GM23338 (cell line): ENCODE measurements around the gene CYP1B1. TPM values are rescaled to one million over a fixed set of nuclear protein-coding genes. Genes with fewer than 3 reads are reported as not detected.
A peak's percentile ranks its signal among the peaks of the same experiment; 100 is the strongest.
"Not testable (repeated sequence)": the region's sequence is repeated elsewhere in the genome, so short reads cannot be mapped to it uniquely, and the experiment has no call there.

Experiments
- ATAC-seq: fragments of 200-7000 bp; cut with Tn5 transposase; 3 replicates; pipeline ENCODE4 v1.9.1; 2020
- DNase-seq: peaks from one replicate; pipeline ENCODE4 v3.0.0-alpha.2; 2015; ENCODE audit warnings: low spot score
- H2AFZ ChIP-seq: fragments of 200-600 bp; sonication (generic); 2 replicates; pipeline ENCODE4 v1.8.0; 2016; ENCODE audit warnings: antibody characterized with exemption, mild to moderate bottlenecking, moderate library complexity
- H3F3A ChIP-seq: fragments of 200-600 bp; sonication (generic); replicated peaks from 2 replicates; pipeline ENCODE4 v1.8.0; 2017; ENCODE audit warnings: antibody characterized with exemption, mixed run types, low read depth
- H3K27ac ChIP-seq: fragments of 200-600 bp; sonication (generic); 2 replicates; pipeline ENCODE4 v1.6.1; 2016; ENCODE audit warnings: low read depth
- H3K27me3 ChIP-seq: fragments of 200-600 bp; sonication (generic); 2 replicates; pipeline ENCODE4 v1.8.0; 2016; ENCODE audit warnings: mild to moderate bottlenecking, mixed run types, moderate library complexity; ENCODE audit not compliant: insufficient read depth
- H3K36me3 ChIP-seq: fragments of 200-600 bp; sonication (generic); 2 replicates; pipeline ENCODE4 v1.8.0; 2016; ENCODE audit warnings: mild to moderate bottlenecking; ENCODE audit not compliant: insufficient read depth
- H3K4me1 ChIP-seq: fragments of 200-600 bp; sonication (generic); 2 replicates; pipeline ENCODE4 v1.8.0; 2016; ENCODE audit warnings: mild to moderate bottlenecking, moderate library complexity; ENCODE audit not compliant: insufficient read depth
- H3K4me2 ChIP-seq: fragments of 200-600 bp; sonication (generic); 2 replicates; pipeline ENCODE4 v1.7.1; 2017; ENCODE audit warnings: mixed run types
- H3K4me3 ChIP-seq: fragments of 200-600 bp; sonication (generic); 2 replicates; pipeline ENCODE4 v1.6.1; 2016; ENCODE audit warnings: mixed run types
- H3K79me2 ChIP-seq: fragments of 200-600 bp; sonication (generic); replicated peaks from 2 replicates; pipeline ENCODE4 v1.8.0; 2017; ENCODE audit warnings: mild to moderate bottlenecking; ENCODE audit not compliant: insufficient read depth
- H3K9me2 ChIP-seq: fragments of 200-600 bp; sonication (generic); 2 replicates; pipeline ENCODE4 v1.8.0; 2017; ENCODE audit not compliant: insufficient read depth
- H4K20me1 ChIP-seq: fragments of 200-600 bp; sonication (generic); replicated peaks from 2 replicates; pipeline ENCODE4 v1.8.0; 2017; ENCODE audit warnings: mild to moderate bottlenecking; ENCODE audit not compliant: insufficient read depth
- H3K27ac Mint-ChIP-seq: 2 replicates; pipeline ENCODE4 v1.8.0; 2020; ENCODE audit warnings: inconsistent platforms, mild to moderate bottlenecking, moderate library complexity, mixed read lengths
- H3K27me3 Mint-ChIP-seq: 3 replicates; pipeline ENCODE4 v1.8.0; 2022; ENCODE audit warnings: low read depth, mild to moderate bottlenecking, moderate library complexity, mixed read lengths, inconsistent platforms; ENCODE audit not compliant: insufficient read depth, poor library complexity
- H3K36me3 Mint-ChIP-seq: 3 replicates; pipeline ENCODE4 v1.8.0; 2021; ENCODE audit warnings: low read depth, mild to moderate bottlenecking, inconsistent platforms, moderate library complexity, mixed read lengths
- H3K4me1 Mint-ChIP-seq: 3 replicates; pipeline ENCODE4 v1.8.0; 2020; ENCODE audit warnings: mild to moderate bottlenecking, inconsistent platforms, mixed read lengths
- H3K4me3 Mint-ChIP-seq: 3 replicates; pipeline ENCODE4 v1.8.0; 2021; ENCODE audit warnings: moderate library complexity, mild to moderate bottlenecking, inconsistent platforms, mixed read lengths
- H3K9me3 Mint-ChIP-seq: 3 replicates; pipeline ENCODE4 v1.8.0; 2020; ENCODE audit warnings: moderate library complexity, mild to moderate bottlenecking, inconsistent platforms, mixed read lengths
- CREB1 ChIP-seq: fragments of 250-450 bp; sonication (Bioruptor Pico); IDR thresholded peaks from 2 replicates; pipeline ENCODE4 v1.5.0; 2020; ENCODE audit warnings: low read depth, mild to moderate bottlenecking, moderate library complexity
- EZH2 ChIP-seq: fragments of 200-600 bp; sonication (generic); IDR thresholded peaks from one replicate; pipeline ENCODE4 v1.8.0; 2017; ENCODE audit warnings: antibody characterized with exemption, mild to moderate bottlenecking, low read depth; ENCODE audit not compliant: unreplicated experiment
- JUNB ChIP-seq: IDR thresholded peaks from one replicate; pipeline ENCODE4 v1.6.1; 2016; ENCODE audit warnings: antibody characterized with exemption; ENCODE audit not compliant: unreplicated experiment
- POLR2AphosphoS5 ChIP-seq: IDR thresholded peaks from 2 replicates; pipeline ENCODE4 v1.6.1; 2016; ENCODE audit warnings: antibody characterized with exemption, low read depth
- polyA plus RNA-seq: library from polyadenylated mRNA; unstranded; fragments of >200 nt; fragmentation: Nextera tagmentation; extraction: Ambion mirVana; gene quantifications from 2 replicates; pipeline ENCODE4 v1.2.1, GENCODE V29; 2016
- total RNA-seq: library from RNA; depleted of rRNA; stranded (reverse); fragments of >200 nt; shearing (Covaris generic); gene quantifications from 2 replicates; pipeline ENCODE4 v1.2.3, GENCODE V29; 2014
- TF ChIP-seq, protein P1 (sequence below): IDR thresholded peaks from 2 replicates; pipeline ENCODE4 v1.6.1; 2016; ENCODE audit warnings: antibody characterized with exemption
- TF ChIP-seq, protein P2 (sequence below), 2 experiments: fragments of 200-600 bp in 1 of 2; sonication (generic) in 1 of 2; conservative IDR thresholded peaks; 2 replicates each; pipeline versions ENCODE4 v1.5.1 to v1.6.1; 2016 to 2017; ENCODE audit warnings: antibody characterized with exemption in 2 of 2, low read depth in 2 of 2, mild to moderate bottlenecking in 2 of 2, moderate library complexity in 1 of 2

Gene CYP1B1
- total and polyA plus RNA-seq, 2 experiments from 2014 or later = 3.3 to 6.2 TPM

DNA sequence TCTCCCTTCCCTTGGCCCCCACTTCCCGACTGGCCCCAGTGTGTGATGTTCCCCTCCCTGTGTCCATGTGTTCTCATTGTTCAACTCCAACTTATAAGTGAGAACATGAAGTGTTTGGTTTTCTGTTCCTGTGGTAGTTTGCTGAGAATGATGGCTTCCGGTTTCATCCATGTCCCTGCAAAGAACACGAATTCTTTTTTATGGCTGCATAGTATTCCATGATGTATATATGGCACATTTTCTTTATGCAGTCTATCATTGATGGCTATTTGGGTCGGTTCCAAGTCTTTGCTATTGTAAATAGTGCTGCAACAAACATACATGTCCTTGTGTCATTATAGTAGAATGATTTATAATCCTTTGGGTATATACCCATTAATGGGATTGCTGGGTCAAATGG lies 35.4 kb upstream of the CYP1B1 start:
- not testable (repeated sequence) for H3K9me2 ChIP-seq, H4K20me1 ChIP-seq, DNase-seq, H3K27ac ChIP-seq, H3K4me3 Mint-ChIP-seq, H2AFZ ChIP-seq, H3K36me3 ChIP-seq, H3K79me2 ChIP-seq, H3K4me3 ChIP-seq, H3K27me3 ChIP-seq, H3K4me2 ChIP-seq, H3F3A ChIP-seq, ATAC-seq, H3K27ac Mint-ChIP-seq
- peaks cover 25% of the 10 kb centered on the region for H3K4me1 Mint-ChIP-seq
- H3K36me3 Mint-ChIP-seq = peaks cover 14% of the 10 kb centered on the region; the same call in 2 of the 3 replicates
- H3K9me3 Mint-ChIP-seq = peaks cover 20% of the 10 kb centered on the region
- H3K4me1 ChIP-seq = peaks cover 24% of the 10 kb centered on the region
- H3K27me3 Mint-ChIP-seq = peaks cover 11% of the 10 kb centered on the region

DNA sequence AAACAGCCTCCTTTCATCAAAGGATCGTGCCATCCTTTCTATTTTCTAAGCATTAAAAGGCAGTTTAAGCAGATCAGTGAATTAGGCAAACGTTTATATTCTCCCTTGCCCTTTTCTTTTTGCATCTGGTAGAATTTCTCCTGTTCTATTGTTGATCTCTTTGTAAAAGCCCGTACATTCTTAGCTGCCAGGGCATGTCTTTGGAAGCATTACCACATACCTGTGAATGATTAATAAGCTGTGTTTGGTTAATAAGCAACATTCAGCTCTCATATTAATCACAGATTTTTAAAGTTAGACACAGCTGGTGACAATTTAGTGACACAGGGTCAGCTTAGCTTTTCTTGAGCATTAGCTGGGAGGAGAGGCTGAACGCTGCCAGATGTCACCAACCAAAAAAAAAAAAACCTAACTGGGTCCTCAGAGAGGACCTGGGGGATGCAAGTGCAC lies 33.8 kb upstream of the CYP1B1 start:
- no peaks in the 10 kb centered on the region for H3K79me2 ChIP-seq
- H3K36me3 ChIP-seq = no peaks in the 10 kb centered on the region
- peaks cover 14% of the 10 kb centered on the region for H3K36me3 Mint-ChIP-seq
- H2AFZ ChIP-seq = peak overlapping the region; percentile 15
- H3K27ac Mint-ChIP-seq = no peak overlapping the region
- no peaks in the 10 kb centered on the region for H3K27me3 ChIP-seq
- ATAC-seq = no peak
- H3K9me2 ChIP-seq = no peaks in the 10 kb centered on the region; the same call in 1 of the 2 replicates
- H3K27me3 Mint-ChIP-seq = peaks cover 12% of the 10 kb centered on the region
- H3K4me2 ChIP-seq = no peak overlapping the region
- no peak for DNase-seq
- peaks cover 21% of the 10 kb centered on the region for H3K9me3 Mint-ChIP-seq
- peaks cover 32% of the 10 kb centered on the region for H3K4me1 Mint-ChIP-seq
- H3K4me3 ChIP-seq = no peak overlapping the region
- TF ChIP-seq, protein P1, sequence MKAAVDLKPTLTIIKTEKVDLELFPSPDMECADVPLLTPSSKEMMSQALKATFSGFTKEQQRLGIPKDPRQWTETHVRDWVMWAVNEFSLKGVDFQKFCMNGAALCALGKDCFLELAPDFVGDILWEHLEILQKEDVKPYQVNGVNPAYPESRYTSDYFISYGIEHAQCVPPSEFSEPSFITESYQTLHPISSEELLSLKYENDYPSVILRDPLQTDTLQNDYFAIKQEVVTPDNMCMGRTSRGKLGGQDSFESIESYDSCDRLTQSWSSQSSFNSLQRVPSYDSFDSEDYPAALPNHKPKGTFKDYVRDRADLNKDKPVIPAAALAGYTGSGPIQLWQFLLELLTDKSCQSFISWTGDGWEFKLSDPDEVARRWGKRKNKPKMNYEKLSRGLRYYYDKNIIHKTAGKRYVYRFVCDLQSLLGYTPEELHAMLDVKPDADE = no peak
- TF ChIP-seq POLR2AphosphoS5 (no peak), EZH2 (no peak), CREB1 (CRISPR knock-in tag) (no peak), JUNB (no peak)
- TF ChIP-seq, protein P2, sequence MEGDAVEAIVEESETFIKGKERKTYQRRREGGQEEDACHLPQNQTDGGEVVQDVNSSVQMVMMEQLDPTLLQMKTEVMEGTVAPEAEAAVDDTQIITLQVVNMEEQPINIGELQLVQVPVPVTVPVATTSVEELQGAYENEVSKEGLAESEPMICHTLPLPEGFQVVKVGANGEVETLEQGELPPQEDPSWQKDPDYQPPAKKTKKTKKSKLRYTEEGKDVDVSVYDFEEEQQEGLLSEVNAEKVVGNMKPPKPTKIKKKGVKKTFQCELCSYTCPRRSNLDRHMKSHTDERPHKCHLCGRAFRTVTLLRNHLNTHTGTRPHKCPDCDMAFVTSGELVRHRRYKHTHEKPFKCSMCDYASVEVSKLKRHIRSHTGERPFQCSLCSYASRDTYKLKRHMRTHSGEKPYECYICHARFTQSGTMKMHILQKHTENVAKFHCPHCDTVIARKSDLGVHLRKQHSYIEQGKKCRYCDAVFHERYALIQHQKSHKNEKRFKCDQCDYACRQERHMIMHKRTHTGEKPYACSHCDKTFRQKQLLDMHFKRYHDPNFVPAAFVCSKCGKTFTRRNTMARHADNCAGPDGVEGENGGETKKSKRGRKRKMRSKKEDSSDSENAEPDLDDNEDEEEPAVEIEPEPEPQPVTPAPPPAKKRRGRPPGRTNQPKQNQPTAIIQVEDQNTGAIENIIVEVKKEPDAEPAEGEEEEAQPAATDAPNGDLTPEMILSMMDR (conservative IDR thresholded peaks at IDR 0.05; ENCODE audit: low read depth in 2 of 2) = no peak
- no peaks in the 10 kb centered on the region for H4K20me1 ChIP-seq
- H3K4me1 ChIP-seq = peaks cover 30% of the 10 kb centered on the region
- H3K27ac ChIP-seq = no peak overlapping the region
- no peak overlapping the region for H3K4me3 Mint-ChIP-seq
- H3F3A ChIP-seq = no peaks in the 10 kb centered on the region; the same call in 1 of the 2 replicates
